K562 (cell line): ENCODE data around the gene CLASP1. TPM values are rescaled to one million over a fixed set of nuclear protein-coding genes. Genes with fewer than 3 reads are reported as not detected.

ENCODE experiments used
- CHD7 ChIP-seq: fragments of 200-600 bp; sonication (generic); IDR thresholded peaks from one replicate; pipeline ENCODE4 v1.6.1; 2012; ENCODE audit warnings: mild to moderate bottlenecking, low read depth, low read length, inconsistent platforms
- CTBP1 ChIP-seq: fragments of 450-650 bp; IDR thresholded peaks from 2 replicates; pipeline ENCODE4 v1.6.1; 2016; ENCODE audit warnings: borderline replicate concordance
- DMBX1 ChIP-seq: fragments of 250-450 bp; sonication (Bioruptor Pico); IDR thresholded peaks from 2 replicates; pipeline ENCODE4 v1.8.0; 2022; ENCODE audit warnings: inconsistent platforms, mild to moderate bottlenecking, moderate library complexity, borderline replicate concordance
- HIVEP1 ChIP-seq: fragments of 250-450 bp; sonication (Bioruptor Pico); IDR thresholded peaks from 2 replicates; pipeline ENCODE4 v1.4.0; 2020; ENCODE audit warnings: mild to moderate bottlenecking
- PRMT5 ChIP-seq: sonication (generic); formaldehyde crosslinking; IDR thresholded peaks from 2 replicates; pipeline ENCODE4 v1.5.0; 2020; ENCODE audit warnings: missing genetic modification reagents
- TBL1XR1 ChIP-seq, 2 experiments: IDR thresholded peaks; 2 replicates each; pipeline ENCODE4 v1.6.1; 2012; ENCODE audit warnings: improper control_type of control experiment in 2 of 2, low read length in 2 of 2, mild to moderate bottlenecking in 1 of 2
- TEAD1 ChIP-seq, 2 experiments: fragments of 450-650 bp in 1 of 2; sonication (generic) in 1 of 2; formaldehyde crosslinking; IDR thresholded peaks; 2 replicates each; pipeline versions ENCODE4 v1.4.0 to v1.8.0; 2020 to 2022; ENCODE audit warnings: mild to moderate bottlenecking in 2 of 2, missing genetic modification reagents in 1 of 2
- THRAP3 ChIP-seq: fragments of 450-650 bp; IDR thresholded peaks from 2 replicates; pipeline ENCODE4 v1.6.1; 2016; ENCODE audit warnings: mild to moderate bottlenecking, inconsistent platforms, borderline replicate concordance
- ZBTB43 ChIP-seq: sonication (generic); formaldehyde crosslinking; IDR thresholded peaks from 2 replicates; pipeline ENCODE4 v1.8.0; 2023; ENCODE audit warnings: mild to moderate bottlenecking, missing genetic modification reagents
- ZNF23 ChIP-seq: fragments of 250-450 bp; sonication (Bioruptor Pico); IDR thresholded peaks from 2 replicates; pipeline ENCODE4 v1.4.0; 2020; ENCODE audit warnings: mild to moderate bottlenecking
- ZNF668 ChIP-seq: fragments of 250-450 bp; sonication (Bioruptor Pico); IDR thresholded peaks from 2 replicates; pipeline ENCODE4 v1.8.0; 2022; ENCODE audit warnings: mild to moderate bottlenecking, inconsistent platforms
- polyA plus RNA-seq, 8 experiments: library from polyadenylated mRNA; depleted of rRNA in 4 of 8; stranded (reverse) in 5 of 8; unstranded in 3 of 8; fragments of >200 nt; fragmentation: Nextera tagmentation in 2 of 8; fragmentation: Illumina TruSeq in 1 of 8; extraction: Ambion mirVana in 2 of 8; extraction: Trizol in 1 of 8; gene quantifications; 2 replicates each; pipeline versions ENCODE4 v1.2.1 to v1.2.3, GENCODE V29; 2011 to 2014; ENCODE audit warnings: inconsistent platforms in 1 of 8, missing spikeins in 1 of 8
- total RNA-seq, 7 experiments: library from RNA; depleted of rRNA in 6 of 7; stranded (reverse); fragments of >200 nt in 6 of 7; fragmentation: Illumina TruSeq in 2 of 7; extraction: Trizol in 2 of 7; gene quantifications; 2 replicates each; pipeline versions ENCODE4 v1.2.1 to v1.2.3, GENCODE V29; 2011 to 2021; ENCODE audit warnings: low replicate concordance in 1 of 7
- TF ChIP-seq, protein P1 (sequence below): sonication (generic); formaldehyde crosslinking; IDR thresholded peaks from 2 replicates; pipeline ENCODE4 v1.8.0; 2022; ENCODE audit warnings: mild to moderate bottlenecking, missing genetic modification reagents

The CLASP1 gene
- total and polyA plus RNA-seq, 9 of the 15 experiments (the other 6 are each of a cell fraction or from before 2014, with no cell fraction given): 1.7 to 40.3 (median 20.7) TPM

DNA sequence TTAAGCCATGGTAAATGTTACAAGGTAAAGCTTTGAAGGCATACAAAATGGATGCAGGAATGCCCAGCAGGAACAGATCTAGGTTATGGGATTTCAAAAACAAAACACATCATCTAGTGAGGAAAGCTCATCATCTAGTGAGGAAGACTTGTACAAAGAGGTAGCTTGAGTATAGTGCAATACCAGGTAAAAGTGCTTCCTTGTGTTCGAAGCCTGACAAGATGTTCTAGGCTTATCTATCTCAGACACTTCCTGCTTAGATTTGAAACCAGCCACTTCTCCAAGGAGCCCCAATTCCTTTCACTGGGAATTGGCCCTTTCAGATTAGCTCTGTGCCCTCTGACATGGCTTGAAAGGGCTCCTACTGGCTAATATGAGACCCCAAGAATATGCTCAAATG lies 73.0 kb downstream of the CLASP1 start (continued):
- TF ChIP-seq ZNF23 (no peak), THRAP3 (no peak), HIVEP1 (CRISPR knock-in tag) (no peak), PRMT5 (CRISPR knock-in tag) (no peak), ZNF668 (no peak), ZBTB43 (CRISPR knock-in tag) (no peak), TBL1XR1 (IDR thresholded peaks at IDR 0.05; ENCODE audit: low read length in 2 of 2) (no peak), CHD7 (no peak), DMBX1 (CRISPR knock-in tag) (peak; percentile 58; the same call in 1 of the 2 replicates), TEAD1 (CRISPR knock-in tag; IDR thresholded peaks at IDR 0.05) (no peak), CTBP1 (peak; percentile 46; the same call in 1 of the 2 replicates)
- TF ChIP-seq, protein P1, sequence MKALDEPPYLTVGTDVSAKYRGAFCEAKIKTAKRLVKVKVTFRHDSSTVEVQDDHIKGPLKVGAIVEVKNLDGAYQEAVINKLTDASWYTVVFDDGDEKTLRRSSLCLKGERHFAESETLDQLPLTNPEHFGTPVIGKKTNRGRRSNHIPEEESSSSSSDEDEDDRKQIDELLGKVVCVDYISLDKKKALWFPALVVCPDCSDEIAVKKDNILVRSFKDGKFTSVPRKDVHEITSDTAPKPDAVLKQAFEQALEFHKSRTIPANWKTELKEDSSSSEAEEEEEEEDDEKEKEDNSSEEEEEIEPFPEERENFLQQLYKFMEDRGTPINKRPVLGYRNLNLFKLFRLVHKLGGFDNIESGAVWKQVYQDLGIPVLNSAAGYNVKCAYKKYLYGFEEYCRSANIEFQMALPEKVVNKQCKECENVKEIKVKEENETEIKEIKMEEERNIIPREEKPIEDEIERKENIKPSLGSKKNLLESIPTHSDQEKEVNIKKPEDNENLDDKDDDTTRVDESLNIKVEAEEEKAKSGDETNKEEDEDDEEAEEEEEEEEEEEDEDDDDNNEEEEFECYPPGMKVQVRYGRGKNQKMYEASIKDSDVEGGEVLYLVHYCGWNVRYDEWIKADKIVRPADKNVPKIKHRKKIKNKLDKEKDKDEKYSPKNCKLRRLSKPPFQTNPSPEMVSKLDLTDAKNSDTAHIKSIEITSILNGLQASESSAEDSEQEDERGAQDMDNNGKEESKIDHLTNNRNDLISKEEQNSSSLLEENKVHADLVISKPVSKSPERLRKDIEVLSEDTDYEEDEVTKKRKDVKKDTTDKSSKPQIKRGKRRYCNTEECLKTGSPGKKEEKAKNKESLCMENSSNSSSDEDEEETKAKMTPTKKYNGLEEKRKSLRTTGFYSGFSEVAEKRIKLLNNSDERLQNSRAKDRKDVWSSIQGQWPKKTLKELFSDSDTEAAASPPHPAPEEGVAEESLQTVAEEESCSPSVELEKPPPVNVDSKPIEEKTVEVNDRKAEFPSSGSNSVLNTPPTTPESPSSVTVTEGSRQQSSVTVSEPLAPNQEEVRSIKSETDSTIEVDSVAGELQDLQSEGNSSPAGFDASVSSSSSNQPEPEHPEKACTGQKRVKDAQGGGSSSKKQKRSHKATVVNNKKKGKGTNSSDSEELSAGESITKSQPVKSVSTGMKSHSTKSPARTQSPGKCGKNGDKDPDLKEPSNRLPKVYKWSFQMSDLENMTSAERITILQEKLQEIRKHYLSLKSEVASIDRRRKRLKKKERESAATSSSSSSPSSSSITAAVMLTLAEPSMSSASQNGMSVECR (CRISPR knock-in tag): no peak
